ENCODE measurements around the gene KRTAP13-2.

Gene KRTAP13-2

GRCh38 chr21:30340714-30341573 lies 31.1 kb downstream of the KRTAP13-2 start:
- DNase-seq (ENCODE audit: low read depth) = peak; percentile 50
- peak; percentile 93 for TF ChIP-seq CTCF (IDR thresholded peaks at IDR 0.05; ENCODE audit: low read depth, low read length, missing control alignments)
- no peak overlapping the region for H3K4me3 ChIP-seq (ENCODE audit: low read depth, low read length)
- in situ Hi-C loops (cut with HindIII; ENCODE audit: low sequenced_read_pairs) = no loop called here

GRCh38 chr21:30338717-30339116 lies 33.4 kb downstream of the KRTAP13-2 start:
- TF ChIP-seq CTCF (IDR thresholded peaks at IDR 0.05; ENCODE audit: low read depth, low read length, missing control alignments) = no peak
- in situ Hi-C loops (cut with HindIII; ENCODE audit: low sequenced_read_pairs) = no loop called here
- no peak overlapping the region for H3K4me3 ChIP-seq (ENCODE audit: low read depth, low read length)
- DNase-seq (ENCODE audit: low read depth) = no peak

GRCh38 chr21:30337772-30338171 lies 34.3 kb downstream of the KRTAP13-2 start:
- no peak overlapping the region for H3K4me3 ChIP-seq (ENCODE audit: low read depth, low read length)
- DNase-seq (ENCODE audit: low read depth) = no peak
- in situ Hi-C loops (cut with HindIII; ENCODE audit: low sequenced_read_pairs) = no loop called here
- TF ChIP-seq CTCF (IDR thresholded peaks at IDR 0.05; ENCODE audit: low read depth, low read length, missing control alignments) = no peak

- in situ Hi-C loops (cut with HindIII; ENCODE audit: low sequenced_read_pairs) = no loop called here
Measured at GRCh38 chr21:30337276-30337744, 34.8 kb downstream of the KRTAP13-2 start, which contains the start of gene KRTAP27-1. KRTAP27-1 (minus strand) TSS chr21:30337694; CDS start chr21:30337668, 26 bp downstream.

GRCh38 chr21:30336596-30336995 lies 35.5 kb downstream of the KRTAP13-2 start:
- DNase-seq (ENCODE audit: low read depth) = peak; percentile 45
- no peak overlapping the region for H3K4me3 ChIP-seq (ENCODE audit: low read depth, low read length)
- in situ Hi-C loops (cut with HindIII; ENCODE audit: low sequenced_read_pairs) = no loop called here
- TF ChIP-seq CTCF (IDR thresholded peaks at IDR 0.05; ENCODE audit: low read depth, low read length, missing control alignments) = no peak

More at GRCh38 chr21:30337276-30337744, 34.8 kb downstream of the KRTAP13-2 start, which contains the start of gene KRTAP27-1:
- no peak within 1 kb of the TSS for H3K4me3 ChIP-seq (ENCODE audit: low read depth, low read length)
- no peak for TF ChIP-seq CTCF (IDR thresholded peaks at IDR 0.05; ENCODE audit: low read depth, low read length, missing control alignments)
- DNase-seq (ENCODE audit: low read depth) = no peak

- in situ Hi-C loops (cut with HindIII; ENCODE audit: low sequenced_read_pairs) = no loop called here
- H3K4me3 ChIP-seq (ENCODE audit: low read depth, low read length) = no peak overlapping the region
- no peak for DNase-seq (ENCODE audit: low read depth)
- TF ChIP-seq CTCF (IDR thresholded peaks at IDR 0.05; ENCODE audit: low read depth, low read length, missing control alignments) = no peak
Measured at GRCh38 chr21:30333736-30334135, 38.3 kb downstream of the KRTAP13-2 start.
